HAP-1 (cell line): ENCODE measurements around the gene NEK4.
A peak's percentile ranks its signal among the peaks of the same experiment; 100 is the strongest.
"Not testable (repeated sequence)": the region's sequence is repeated elsewhere in the genome, so short reads cannot be mapped to it uniquely, and the experiment has no call there.

Source experiments
- DNase-seq, 2 experiments: peaks; one replicate each; pipeline ENCODE4 v3.0.0-alpha.2; 2016 to 2020; ENCODE audit warnings: low spot score in 2 of 2
- H3K27me3 ChIP-seq: fragments of 250-450 bp; sonication (Bioruptor Pico); 2 replicates; pipeline ENCODE4 v1.5.1; 2020; ENCODE audit warnings: low read depth, mild to moderate bottlenecking, moderate library complexity
- H3K36me3 ChIP-seq: fragments of 250-450 bp; sonication (Bioruptor Pico); replicated peaks from 2 replicates; pipeline ENCODE4 v1.5.1; 2020; ENCODE audit warnings: mild to moderate bottlenecking
- H3K4me1 ChIP-seq: fragments of 250-450 bp; sonication (Bioruptor Pico); 2 replicates; pipeline ENCODE4 v1.5.1; 2020; ENCODE audit warnings: mild to moderate bottlenecking
- H3K4me3 ChIP-seq: fragments of 250-450 bp; sonication (Bioruptor Pico); 2 replicates; pipeline ENCODE4 v1.5.1; 2020; ENCODE audit warnings: mild to moderate bottlenecking, moderate library complexity
- H3K9me3 ChIP-seq: fragments of 250-450 bp; sonication (Bioruptor Pico); 2 replicates; pipeline ENCODE4 v1.5.1; 2020; ENCODE audit warnings: mild to moderate bottlenecking, moderate library complexity
- in situ Hi-C: fragments of 300-500 bp; cut with MboI; formaldehyde crosslinking; loops from 3 replicates; pipeline ENCODE4 v1.14.3; 2020; ENCODE audit warnings: low sequenced_read_pairs, inconsistent platforms, mixed read lengths

The NEK4 gene

DNA sequence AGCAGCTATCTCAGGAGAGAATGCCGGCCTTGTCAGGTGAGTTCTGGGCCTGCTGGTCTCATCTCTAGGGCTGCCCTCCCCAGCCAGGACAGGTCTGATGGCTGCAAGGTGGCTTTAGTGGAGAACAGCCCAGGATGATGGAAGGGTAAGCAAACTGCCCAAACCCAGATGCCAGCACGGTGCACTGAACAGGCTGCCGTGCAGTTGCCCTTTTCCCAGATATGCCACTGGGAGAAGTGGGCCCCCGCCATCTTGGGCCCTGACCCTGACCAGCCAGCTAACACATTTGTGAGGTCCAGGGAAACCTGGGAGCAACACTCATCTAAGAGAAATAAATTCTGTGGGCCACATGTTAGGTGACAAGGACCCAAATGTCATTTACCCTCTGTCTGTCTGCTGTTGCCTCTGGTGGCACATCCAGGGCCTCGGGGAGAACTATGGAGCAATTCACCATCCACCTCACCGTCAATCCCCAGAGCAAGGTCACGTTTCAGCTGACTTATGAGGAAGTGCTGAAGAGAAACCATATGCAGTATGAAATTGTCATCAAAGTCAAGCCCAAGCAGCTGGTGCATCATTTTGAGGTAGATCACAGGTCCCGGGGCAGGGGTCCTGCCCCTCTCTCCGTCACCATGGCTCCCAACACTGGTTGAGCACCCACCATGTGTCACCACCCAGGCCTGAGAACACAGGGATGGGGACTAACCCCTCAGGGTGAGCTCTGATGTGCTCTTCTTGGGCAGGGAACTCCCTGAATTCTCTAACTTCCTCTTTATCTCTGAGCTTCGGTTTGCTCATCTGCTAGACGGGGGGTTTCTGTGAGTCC is 8.5 kb upstream of the NEK4 start:
- H3K4me3 ChIP-seq = no peak overlapping the region
- peaks cover 12% of the 10 kb centered on the region; the same call in 1 of the 2 replicates for H3K27me3 ChIP-seq
- in situ Hi-C loops = no loop called here
- H3K4me1 ChIP-seq = no peaks in the 10 kb centered on the region
- no peaks in the 10 kb centered on the region for H3K9me3 ChIP-seq
- no peaks in the 10 kb centered on the region for H3K36me3 ChIP-seq
- no peak for DNase-seq

DNA sequence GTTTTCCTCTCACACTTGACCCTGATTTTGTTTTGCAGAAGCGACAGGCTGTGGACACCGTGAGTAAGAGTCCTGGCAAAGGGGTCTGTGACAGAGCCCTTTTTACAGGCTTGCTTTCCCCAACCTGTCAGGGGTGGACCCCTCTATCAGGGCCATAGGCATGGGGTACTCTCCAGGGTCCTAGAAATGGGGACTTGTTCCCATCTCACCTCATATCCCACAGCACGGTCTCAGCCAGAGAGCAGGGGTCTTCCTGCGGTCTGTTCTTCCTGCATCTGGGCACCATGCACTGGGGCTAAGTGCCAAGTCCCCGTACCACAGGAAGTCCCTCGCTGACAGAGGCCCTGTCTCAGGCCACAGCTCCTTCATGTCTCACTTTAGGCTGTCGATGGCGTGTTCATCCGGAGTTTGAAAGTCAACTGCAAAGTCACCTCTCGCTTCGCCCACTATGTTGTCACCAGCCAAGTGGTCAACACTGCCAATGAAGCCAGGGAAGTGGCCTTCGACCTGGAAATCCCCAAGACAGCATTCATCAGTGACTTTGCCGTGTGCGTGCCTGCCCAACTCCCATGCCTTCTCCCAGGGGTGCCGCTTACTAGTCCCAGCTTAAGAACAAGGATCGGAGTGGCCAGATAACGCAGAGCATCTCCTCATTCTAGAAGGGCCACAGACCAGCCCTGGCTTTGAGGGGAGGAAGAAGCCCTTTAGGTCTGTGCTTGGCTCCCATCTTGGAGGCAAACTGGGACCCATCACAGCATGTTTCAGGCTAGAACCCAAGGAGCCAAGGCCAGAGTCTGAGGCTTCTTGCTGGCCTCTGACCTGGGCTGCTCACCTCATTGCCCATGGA is 7.4 kb upstream of the NEK4 start:
- no peaks in the 10 kb centered on the region for H3K9me3 ChIP-seq
- in situ Hi-C loops = no loop called here
- H3K36me3 ChIP-seq = no peaks in the 10 kb centered on the region
- peaks cover 12% of the 10 kb centered on the region; the same call in 1 of the 2 replicates for H3K27me3 ChIP-seq
- DNase-seq = no peak
- no peaks in the 10 kb centered on the region for H3K4me1 ChIP-seq
- H3K4me3 ChIP-seq = no peak overlapping the region

DNA sequence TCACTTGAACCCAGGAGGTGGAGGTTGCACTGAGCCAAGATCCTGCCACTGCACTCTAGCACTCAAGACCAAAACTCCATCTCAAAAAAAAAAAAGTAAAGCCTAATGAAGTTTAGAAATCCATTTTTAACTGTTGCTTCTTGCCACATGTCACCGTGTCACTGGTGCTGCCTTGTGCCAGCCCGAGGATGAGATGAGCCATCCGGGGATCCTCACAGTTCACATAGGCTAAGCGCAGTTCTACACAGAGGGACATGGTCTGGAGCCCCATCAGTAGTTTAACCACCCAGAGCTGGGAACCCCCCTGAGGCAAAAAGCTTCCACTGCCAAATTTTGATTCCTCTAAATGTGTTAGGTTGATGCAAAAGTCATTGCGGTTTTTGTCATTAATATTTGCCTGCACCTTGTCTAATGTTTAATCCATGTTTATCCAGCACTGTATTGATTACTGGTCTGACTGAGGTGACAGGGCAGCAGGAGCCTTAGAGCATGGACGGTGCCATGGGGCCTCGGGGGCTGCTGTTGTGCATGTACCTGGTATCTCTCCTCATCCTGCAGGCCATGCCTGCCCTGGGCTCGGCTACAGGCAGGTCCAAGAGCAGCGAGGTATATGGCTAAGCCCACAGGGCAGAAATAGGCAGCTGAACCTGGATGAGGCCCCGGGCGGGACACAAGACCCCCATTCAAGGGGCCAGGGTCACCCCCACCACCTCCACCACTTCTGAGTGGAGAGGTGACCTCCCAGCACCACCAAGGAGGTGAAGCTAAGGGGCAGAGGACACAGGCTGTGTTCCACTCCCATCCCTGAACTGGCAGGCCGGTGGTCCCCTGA is 6.6 kb upstream of the NEK4 start, which contains the start of gene ITIH1:
Gene ITIH1, plus strand, starts transcription at position 473 of the 832 bp plus-strand sequence. Its CDS starts 17 bp downstream, at position 490.
- no peak within 1 kb of the TSS for H3K4me3 ChIP-seq
- in situ Hi-C loops = no loop called here
- DNase-seq = no peak
- peaks cover 6% of the 10 kb centered on the region; the same call in 1 of the 2 replicates for H3K27me3 ChIP-seq
- H3K4me1 ChIP-seq = no peaks in the 10 kb centered on the region
- no peaks in the 10 kb centered on the region for H3K36me3 ChIP-seq
- no peaks in the 10 kb centered on the region for H3K9me3 ChIP-seq

DNA sequence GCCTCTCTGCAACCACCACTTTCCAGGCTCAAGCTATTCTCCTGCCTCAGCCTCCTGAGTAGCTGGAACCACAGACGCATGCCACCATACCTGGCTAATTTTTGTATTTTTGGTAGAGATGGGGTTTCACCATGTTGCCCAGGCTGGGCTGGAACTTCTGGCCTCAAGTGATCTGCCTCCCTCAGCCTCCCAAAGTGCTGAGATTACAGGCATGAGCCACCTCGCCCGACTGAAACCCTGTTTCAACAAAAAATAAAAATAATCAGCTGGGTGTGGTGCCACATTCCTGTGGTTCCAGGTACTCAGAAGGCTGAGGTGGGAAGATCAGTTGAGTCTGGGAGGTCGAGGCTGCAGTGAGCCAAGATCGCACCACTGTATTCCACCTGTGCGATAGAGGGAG is 5.7 kb upstream of the NEK4 start:
- H3K9me3 ChIP-seq, H3K36me3 ChIP-seq, in situ Hi-C loops: not testable (repeated sequence)

DNA sequence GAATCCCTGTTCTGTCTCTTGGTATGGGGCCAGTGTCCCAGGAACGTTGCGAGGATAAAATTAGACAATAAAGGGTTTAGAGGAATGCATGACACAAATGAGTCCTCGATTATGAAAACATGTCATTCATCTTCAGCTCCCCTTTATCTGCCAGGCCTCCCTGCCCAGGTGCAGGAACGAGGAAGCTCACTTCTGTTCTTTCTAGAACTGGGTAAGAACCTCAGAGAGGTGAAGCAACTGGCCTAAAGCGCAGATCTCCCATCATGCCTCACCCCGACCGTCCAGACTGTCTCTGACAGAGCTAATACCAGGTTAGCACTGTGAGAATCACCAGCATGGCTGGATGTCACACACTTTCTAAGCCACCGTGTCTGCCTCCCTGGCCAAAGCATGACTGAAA is 5.1 kb upstream of the NEK4 start:
- no peaks in the 10 kb centered on the region for H3K9me3 ChIP-seq
- peaks cover 3% of the 10 kb centered on the region for H3K4me1 ChIP-seq
- DNase-seq = no peak
- H3K4me3 ChIP-seq = no peak overlapping the region
- in situ Hi-C loops = no loop called here
- no peaks in the 10 kb centered on the region for H3K36me3 ChIP-seq
- H3K27me3 ChIP-seq = no peaks in the 10 kb centered on the region

More for the DNA sequence above, 5.7 kb upstream of the NEK4 start:
- not testable (repeated sequence) for DNase-seq, H3K27me3 ChIP-seq, H3K4me3 ChIP-seq, H3K4me1 ChIP-seq

DNA sequence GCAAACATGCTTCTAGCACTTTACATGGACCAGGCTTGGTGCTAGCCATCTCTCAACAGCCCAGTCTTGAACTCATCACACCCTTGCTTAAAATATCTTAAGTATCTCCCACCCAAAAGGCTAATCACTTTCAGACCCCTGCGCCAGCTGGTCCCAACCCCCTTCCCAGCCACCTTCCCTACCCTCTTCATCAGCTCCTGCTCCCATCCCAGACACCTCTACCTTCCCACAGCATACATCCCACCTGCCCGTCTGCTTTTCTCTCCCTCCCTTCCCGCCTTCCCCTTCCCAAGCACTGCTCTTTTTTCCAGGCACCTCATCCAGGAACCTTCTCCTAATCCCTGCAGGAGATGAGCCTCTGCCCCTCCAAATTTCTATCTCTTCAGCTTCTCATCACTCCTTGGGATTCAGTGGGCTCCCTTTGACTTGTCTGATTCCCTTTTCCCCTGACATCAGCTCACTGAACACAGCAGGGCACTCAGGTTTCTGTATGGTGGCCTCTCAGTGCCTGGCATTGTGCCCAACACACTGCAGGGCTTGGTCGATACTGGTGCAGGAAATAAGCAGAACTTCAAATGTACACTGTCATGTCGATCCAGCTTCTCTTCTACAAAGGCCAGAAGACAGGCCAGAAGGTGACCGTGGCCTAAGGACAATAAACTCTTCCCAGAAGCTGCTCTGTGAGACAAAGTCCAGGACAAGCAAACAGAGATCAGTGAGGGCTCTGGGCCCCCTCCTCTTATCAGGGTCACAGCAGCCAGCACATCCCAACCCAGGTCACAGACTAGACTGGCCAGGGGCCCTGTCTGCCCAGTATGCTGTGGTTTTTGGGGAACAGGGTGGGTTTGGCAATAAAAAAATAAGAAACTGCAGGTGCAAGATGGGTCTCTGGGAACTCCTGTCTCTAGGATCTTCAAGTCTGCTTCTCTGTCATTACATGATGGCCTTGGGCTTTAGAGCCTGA is 4.4 kb upstream of the NEK4 start:
- no peaks in the 10 kb centered on the region for H3K9me3 ChIP-seq
- H3K36me3 ChIP-seq = no peaks in the 10 kb centered on the region
- in situ Hi-C loops = no loop called here
- no peaks in the 10 kb centered on the region for H3K27me3 ChIP-seq
- H3K4me3 ChIP-seq = no peak overlapping the region
- peaks cover 3% of the 10 kb centered on the region for H3K4me1 ChIP-seq
- DNase-seq = no peak

DNA sequence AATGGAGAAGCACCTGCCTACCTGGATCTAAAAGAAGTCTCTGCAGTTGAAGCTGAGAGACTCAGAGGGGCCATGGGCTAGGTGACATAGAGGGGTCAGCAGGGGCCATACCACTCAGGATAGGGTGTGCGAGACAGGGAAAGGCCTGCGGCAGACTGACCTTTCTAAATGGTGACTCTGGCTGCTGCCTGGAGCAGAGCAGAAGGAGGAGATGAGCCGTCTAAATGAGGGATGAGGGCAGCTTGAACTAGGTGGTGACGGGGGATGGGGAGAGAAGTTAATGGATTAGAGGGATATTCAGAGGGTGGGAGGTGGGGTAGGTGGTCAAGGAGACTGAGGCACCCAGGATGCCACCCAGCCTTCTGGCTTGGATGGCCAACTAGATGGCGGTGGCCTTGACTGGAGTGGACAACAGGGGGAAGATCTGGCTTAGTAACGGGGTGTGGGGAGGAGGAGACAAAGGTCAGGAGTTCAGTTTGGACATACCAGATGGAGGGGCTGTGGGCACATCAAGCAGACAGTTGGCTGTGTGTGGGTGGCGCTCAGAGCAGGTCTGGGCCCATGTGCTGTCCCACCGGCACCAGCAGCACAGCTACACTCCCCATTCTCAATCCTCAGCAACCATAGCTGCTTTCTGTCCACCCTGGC is 3.5 kb upstream of the NEK4 start:
- H3K36me3 ChIP-seq = no peaks in the 10 kb centered on the region
- no peak for DNase-seq
- no peaks in the 10 kb centered on the region for H3K9me3 ChIP-seq
- no peaks in the 10 kb centered on the region for H3K27me3 ChIP-seq
- in situ Hi-C loops = no loop called here
- no peak overlapping the region for H3K4me3 ChIP-seq
- peaks cover 10% of the 10 kb centered on the region for H3K4me1 ChIP-seq

DNA sequence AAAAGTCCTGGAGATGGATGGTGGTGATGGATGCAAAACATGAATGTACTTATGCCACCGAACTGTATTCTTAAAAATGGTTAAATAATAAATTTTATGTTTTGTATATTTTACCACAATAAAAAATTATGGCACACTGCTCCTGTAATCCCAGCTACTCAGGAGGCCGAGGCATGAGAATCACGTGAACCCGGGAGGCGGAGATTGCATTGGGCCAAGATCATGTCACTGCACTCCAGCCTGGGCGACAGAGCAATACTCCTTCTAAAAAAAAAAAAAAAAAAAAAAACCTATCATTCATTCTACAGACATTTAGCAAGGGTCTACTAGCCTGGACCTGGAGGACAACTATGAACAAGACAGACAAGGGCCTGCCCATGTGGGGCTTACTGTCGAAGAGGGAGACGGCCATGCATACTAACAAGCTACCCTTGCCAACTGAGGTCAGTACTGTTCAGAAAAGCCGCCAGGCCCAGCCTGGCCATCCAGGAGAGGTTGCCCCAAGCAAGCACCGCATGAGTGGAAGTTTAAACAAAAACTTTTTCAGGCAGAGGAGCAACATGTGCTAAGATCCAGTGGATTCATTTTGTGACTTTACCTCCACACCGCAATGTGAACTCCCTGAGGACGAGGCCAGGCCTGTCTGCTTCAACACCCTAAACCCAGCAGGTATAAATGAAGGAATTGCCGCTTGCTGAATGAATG is 2.8 kb upstream of the NEK4 start:
- H3K36me3 ChIP-seq = no peaks in the 10 kb centered on the region
- no peaks in the 10 kb centered on the region for H3K9me3 ChIP-seq
- DNase-seq = no peak
- in situ Hi-C loops = no loop called here
- H3K27me3 ChIP-seq = no peaks in the 10 kb centered on the region
- H3K4me1 ChIP-seq = peaks cover 10% of the 10 kb centered on the region
- no peak overlapping the region for H3K4me3 ChIP-seq

DNA sequence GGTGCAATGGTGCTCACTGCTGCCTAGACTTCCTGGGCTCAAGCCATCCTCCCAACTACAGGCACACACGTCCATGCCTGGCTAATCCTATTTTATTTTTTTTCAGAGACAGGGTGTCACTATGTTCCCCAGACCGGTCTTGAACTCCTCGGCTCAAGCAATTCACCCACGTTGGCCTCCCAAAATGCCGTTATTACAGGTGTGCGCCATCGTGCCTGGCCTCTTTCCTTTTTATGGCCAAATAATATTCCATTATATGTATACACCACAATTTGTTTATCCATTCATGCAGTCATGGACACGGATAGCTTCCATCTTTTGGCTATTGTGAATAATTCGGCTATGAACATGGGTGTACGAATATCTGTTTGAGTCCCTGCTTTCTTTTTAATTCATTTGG is 962 bp upstream of the NEK4 start:
- Histone ChIP-seq H3K27me3 (no peaks in the 10 kb centered on the region), H3K36me3 (no peaks in the 10 kb centered on the region; the same call in 1 of the 2 replicates), H3K4me1 (peaks cover 10% of the 10 kb centered on the region), H3K9me3 (no peaks in the 10 kb centered on the region), H3K4me3 (no peak overlapping the region)
- in situ Hi-C loops = no loop called here
- no peak for DNase-seq

DNA sequence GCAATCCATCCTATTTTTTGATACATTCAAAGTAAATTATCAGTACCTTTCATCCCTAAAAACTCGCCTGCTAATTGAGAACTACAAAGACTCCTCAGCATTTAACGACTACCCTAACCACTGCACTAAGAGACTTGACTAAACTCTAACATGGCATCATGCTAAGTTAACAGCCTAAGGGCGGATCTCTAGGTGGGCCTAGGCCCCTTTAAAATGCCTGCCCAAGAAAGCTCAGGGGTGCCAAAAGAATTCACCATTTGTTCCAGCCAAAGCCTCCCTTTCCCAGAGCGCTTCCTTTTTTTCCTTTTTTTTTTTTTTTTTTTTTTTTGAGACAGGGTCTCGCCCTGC is 568 bp upstream of the NEK4 start:
- no peak for DNase-seq
- Histone ChIP-seq H3K4me1 (peaks cover 10% of the 10 kb centered on the region), H3K9me3 (no peaks in the 10 kb centered on the region), H3K36me3 (peaks cover 2% of the 10 kb centered on the region), H3K27me3 (no peaks in the 10 kb centered on the region), H3K4me3 (peak overlapping the region; percentile 91)
- in situ Hi-C loops = no loop called here

DNA sequence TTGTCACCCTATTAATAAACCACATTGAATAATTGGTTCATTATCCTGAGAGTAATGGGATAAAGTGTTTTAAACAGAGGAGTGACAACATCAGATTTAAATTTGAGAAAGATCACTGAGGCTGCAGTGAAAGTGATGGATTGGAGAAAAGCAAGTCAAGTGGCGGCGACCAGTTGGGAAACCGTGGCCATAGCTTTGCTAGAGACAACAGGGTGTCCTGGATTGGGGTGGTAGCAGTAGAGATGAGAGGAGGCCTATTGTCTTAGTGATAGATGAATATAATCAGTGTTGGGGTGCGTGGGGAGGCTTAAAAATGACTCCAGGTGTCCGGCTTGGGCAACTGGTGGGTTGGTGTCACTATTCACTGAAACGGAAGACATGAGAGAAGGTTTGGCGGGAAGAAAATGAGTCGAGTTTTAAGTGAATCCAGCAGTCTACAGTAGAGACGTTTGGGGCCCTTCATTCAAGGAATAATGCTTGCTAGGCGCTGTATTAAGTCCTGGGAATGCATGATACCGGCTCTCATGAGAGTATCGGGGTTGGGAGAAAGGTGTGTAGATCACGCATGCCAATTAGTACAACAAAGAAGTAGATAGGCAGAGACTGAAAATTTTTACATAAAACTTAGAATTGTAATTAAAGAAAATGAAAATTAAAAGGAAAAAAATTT is 819 bp downstream of the NEK4 start:
- Histone ChIP-seq H3K4me1 (peaks cover 10% of the 10 kb centered on the region), H3K9me3 (no peaks in the 10 kb centered on the region), H3K4me3 (peak overlapping the region; percentile 91), H3K36me3 (peaks cover 12% of the 10 kb centered on the region), H3K27me3 (no peaks in the 10 kb centered on the region)
- DNase-seq = peak in 1 of 2 experiments; percentile 3
- in situ Hi-C loops = no loop called here
